AG09309 (cell line): Measurements from ENCODE around the gene PIKFYVE.

Experiments used
- DNase-seq: peaks from one replicate; pipeline ENCODE4 v3.0.0-alpha.2; 2010; ENCODE audit warnings: low read depth
- H3K4me3 ChIP-seq: 2 replicates; pipeline ENCODE4 v1.5.1; 2011; ENCODE audit warnings: mild to moderate bottlenecking, low read depth, low read length, moderate library complexity; ENCODE audit not compliant: control insufficient read depth
- CTCF ChIP-seq: IDR thresholded peaks from 2 replicates; pipeline ENCODE4 v1.5.1; 2011; ENCODE audit warnings: mild to moderate bottlenecking, low read depth, low read length, inconsistent platforms; ENCODE audit not compliant: insufficient read depth, control insufficient read depth; ENCODE audit errors: missing control alignments

Gene PIKFYVE

GRCh38 chr2:208285853-208286252 lies 19.8 kb downstream of the PIKFYVE start:
- H3K4me3 ChIP-seq = no peak overlapping the region
- DNase-seq = no peak
- no peak for TF ChIP-seq CTCF

GRCh38 chr2:208294482-208295024 lies 28.5 kb downstream of the PIKFYVE start:
- no peak for TF ChIP-seq CTCF

GRCh38 chr2:208295834-208296233 lies 29.8 kb downstream of the PIKFYVE start:
- no peak for TF ChIP-seq CTCF
- H3K4me3 ChIP-seq = no peak overlapping the region
- no peak for DNase-seq

More at GRCh38 chr2:208294482-208295024, 28.5 kb downstream of the PIKFYVE start:
- no peak for DNase-seq
- no peak overlapping the region for H3K4me3 ChIP-seq

GRCh38 chr2:208296610-208297009 lies 30.6 kb downstream of the PIKFYVE start:
- DNase-seq = no peak
- TF ChIP-seq CTCF = no peak
- no peak overlapping the region for H3K4me3 ChIP-seq

GRCh38 chr2:208297961-208298360 lies 31.9 kb downstream of the PIKFYVE start:
- no peak overlapping the region for H3K4me3 ChIP-seq
- TF ChIP-seq CTCF = no peak
- DNase-seq = no peak

- H3K4me3 ChIP-seq = no peak overlapping the region
- TF ChIP-seq CTCF = no peak
Observed at GRCh38 chr2:208300847-208301618, 35.0 kb downstream of the PIKFYVE start.

More at GRCh38 chr2:208300847-208301618, 35.0 kb downstream of the PIKFYVE start:
- no peak for DNase-seq
